22Rv1 (cell line): Measurements from ENCODE around the gene FANK1.

Experiments
- H3K27ac ChIP-seq: fragments of 450-650 bp; 2 replicates; pipeline ENCODE4 v1.5.1; 2017
- ZFX ChIP-seq: fragments of 450-650 bp; IDR thresholded peaks from 2 replicates; pipeline ENCODE4 v1.6.1; 2017; ENCODE audit warnings: antibody characterized with exemption, borderline replicate concordance
- TF ChIP-seq, protein P1 (sequence below): fragments of 450-650 bp; IDR thresholded peaks from 2 replicates; pipeline ENCODE4 v1.5.1; 2017; ENCODE audit warnings: mild to moderate bottlenecking

The FANK1 gene

DNA sequence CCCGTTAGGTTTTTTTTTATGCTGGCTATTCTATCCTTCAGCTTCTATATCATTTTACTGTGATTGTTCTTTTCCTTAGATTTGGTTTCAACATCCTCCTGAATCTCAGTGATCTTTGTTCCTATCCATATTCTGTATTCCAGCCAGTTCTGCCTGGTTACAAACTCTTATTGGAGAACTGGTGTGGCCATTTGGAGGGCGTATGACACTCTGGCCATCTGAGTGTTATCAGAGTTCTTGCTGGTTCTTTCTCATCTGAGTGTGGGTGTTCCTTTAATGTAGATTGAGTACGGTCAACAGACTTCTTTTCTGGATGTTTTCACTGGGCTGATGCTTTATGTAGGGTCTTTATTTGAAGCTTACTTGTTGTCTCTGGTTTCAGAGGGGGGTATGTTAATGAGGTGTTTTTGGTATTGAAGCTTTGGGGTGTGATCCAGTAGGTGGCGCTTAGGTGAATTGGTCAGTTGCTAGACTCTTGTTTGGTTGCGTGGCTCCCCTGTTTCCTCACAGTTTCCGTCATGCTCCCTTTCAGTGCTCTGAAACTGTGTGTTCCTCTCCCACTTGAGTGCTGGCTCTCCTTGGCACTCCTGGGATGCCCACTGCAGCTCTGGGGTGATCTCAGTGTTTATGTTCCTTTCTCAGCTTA, 80.7 kb downstream of the FANK1 start:
- no peak for TF ChIP-seq ZFX
- TF ChIP-seq, protein P1, sequence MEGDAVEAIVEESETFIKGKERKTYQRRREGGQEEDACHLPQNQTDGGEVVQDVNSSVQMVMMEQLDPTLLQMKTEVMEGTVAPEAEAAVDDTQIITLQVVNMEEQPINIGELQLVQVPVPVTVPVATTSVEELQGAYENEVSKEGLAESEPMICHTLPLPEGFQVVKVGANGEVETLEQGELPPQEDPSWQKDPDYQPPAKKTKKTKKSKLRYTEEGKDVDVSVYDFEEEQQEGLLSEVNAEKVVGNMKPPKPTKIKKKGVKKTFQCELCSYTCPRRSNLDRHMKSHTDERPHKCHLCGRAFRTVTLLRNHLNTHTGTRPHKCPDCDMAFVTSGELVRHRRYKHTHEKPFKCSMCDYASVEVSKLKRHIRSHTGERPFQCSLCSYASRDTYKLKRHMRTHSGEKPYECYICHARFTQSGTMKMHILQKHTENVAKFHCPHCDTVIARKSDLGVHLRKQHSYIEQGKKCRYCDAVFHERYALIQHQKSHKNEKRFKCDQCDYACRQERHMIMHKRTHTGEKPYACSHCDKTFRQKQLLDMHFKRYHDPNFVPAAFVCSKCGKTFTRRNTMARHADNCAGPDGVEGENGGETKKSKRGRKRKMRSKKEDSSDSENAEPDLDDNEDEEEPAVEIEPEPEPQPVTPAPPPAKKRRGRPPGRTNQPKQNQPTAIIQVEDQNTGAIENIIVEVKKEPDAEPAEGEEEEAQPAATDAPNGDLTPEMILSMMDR, result peak; percentile 30
- no peak overlapping the region for H3K27ac ChIP-seq

DNA sequence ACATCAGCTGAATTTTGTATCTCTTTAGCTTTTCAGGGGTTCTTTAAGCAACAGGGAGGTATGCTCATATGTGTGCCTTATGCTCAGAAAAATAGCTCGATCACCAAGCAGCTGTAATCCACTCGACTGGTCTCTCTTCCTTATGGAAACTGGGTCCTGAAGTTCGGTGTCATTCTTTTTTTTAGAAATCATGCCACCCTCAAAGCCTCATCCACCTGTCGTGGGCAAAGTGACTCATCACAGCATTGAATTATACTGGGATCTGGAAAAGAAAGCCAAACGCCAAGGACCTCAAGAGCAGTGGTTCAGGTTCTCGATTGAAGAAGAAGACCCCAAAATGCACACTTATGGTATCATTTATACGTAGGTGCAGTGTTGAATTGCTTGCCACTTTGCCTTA, 83.6 kb downstream of the FANK1 start:
- H3K27ac ChIP-seq, result no peak overlapping the region
- TF ChIP-seq ZFX, result no peak
- TF ChIP-seq, protein P1, result no peak

DNA sequence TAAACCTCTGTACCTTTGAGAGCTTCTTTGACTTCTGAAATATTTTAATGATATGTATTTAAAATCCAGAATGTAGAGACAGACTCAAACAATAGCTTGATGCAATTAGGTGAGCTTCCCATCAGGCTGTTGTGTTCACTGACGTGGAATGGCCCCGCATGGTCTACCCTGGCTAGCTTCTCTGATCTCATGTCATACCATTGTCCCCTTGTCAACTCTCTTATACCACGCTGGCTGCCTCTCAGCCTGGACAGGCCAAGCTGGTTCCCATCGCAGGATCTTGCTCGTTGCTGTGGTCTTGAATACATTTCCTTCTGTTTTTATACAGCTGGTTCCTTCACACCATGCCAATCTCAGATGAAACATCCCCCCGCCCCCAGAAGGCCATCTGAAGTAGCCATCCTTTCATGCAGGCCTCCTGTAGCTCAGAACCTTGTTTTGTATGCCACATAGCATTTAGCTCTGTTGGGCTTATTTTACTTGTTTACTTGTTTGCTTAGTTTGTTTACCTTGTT, 84.2 kb downstream of the FANK1 start:
- TF ChIP-seq, protein P1, result no peak
- no peak for TF ChIP-seq ZFX
- H3K27ac ChIP-seq, result no peak overlapping the region

DNA sequence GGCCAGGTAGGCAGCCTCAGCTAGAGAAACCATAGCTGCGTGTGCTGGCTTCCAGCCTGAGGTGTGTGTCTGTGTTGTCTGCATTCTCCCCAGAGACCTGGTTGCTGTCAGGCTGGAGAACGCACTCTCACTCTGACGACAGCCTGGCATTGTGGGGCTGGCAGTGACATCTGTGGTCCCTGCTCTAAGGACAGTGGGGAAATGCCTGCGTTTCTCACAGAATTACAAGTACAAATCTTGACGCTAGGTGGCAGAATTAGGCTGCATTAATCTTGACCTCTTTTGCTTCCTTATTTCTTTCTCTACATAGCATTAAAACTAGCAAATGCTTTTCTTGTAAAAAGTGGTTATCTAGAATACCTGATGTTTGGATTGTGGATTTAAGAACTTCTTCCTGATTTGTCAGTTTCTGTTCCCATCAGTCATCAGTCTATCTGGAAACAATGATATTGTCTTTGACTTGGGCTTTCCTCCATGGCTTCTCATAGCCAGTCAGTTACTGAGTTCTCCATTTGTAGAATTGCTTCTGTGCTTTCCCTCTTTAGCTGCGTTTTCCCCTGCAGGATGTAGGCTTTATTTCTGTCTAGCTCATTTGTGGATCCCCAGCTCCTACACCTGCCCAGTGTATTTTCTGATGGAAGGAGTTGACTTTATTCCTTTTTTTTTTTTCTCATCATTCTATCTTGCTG, 86.0 kb downstream of the FANK1 start:
- no peak overlapping the region for H3K27ac ChIP-seq
- TF ChIP-seq, protein P1, result peak; percentile 76
- TF ChIP-seq ZFX, result no peak

DNA sequence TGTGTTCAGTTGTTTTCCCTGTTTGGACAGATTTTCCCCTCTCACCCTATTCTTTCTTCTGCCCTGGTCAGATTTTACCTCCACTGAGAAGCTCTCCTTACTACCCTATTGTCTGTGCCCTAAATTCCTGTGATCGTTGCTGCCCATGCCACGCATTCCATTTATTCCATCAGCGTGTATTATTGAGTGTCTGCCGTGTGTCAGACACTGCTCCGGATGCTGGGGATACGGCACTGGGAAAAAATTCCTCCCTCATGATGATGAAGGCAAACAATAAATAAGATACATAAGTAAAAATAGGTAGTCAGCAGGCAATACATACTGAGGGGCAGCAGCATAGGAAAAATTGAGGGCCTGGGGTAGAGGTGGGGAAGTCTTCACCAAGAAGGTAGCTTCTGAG, 86.8 kb downstream of the FANK1 start:
- H3K27ac ChIP-seq, result no peak overlapping the region
- no peak for TF ChIP-seq ZFX
- TF ChIP-seq, protein P1, result no peak

DNA sequence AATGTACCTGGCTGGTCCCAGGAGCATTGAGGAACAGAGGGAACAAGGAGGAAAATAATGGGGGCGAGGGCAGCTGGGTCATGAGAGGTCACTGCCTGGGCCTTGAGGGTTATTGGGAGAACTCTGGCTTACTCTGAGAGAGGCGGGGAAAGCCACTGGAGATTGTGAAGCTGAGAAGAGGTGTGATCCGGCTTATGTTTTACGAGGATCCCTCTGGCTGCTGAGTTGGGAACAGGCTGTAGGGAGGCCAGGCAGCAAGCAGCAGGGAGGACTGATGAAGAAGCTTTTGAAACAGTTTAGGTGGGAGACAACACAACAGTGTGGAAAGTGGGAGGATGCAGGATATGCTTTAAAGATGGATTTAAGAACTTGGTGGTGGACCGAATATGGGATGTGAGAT, 87.3 kb downstream of the FANK1 start:
- TF ChIP-seq, protein P1, result no peak
- TF ChIP-seq ZFX, result no peak
- no peak overlapping the region for H3K27ac ChIP-seq

DNA sequence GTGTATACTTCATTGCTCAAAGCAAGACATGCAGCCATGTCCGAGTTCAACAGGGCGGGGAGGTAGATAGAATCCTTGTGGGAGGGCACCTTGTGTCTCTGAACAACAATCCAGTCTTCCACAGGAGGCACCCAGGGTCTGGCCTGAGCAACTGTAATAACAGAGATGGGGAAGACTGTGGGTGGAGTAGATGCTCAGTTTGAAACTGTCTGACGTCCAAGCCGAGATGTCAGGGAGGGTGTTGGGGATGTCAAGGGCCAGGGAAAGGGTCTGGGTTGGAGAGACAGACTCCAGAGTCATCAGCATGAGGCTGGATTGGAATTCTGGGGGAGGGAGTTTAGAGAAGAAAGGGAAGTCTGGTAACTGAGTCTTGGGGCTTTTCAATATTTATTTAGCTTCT, 88.0 kb downstream of the FANK1 start:
- TF ChIP-seq ZFX, result no peak
- TF ChIP-seq, protein P1, result no peak
- no peak overlapping the region for H3K27ac ChIP-seq
